Measurements from ENCODE around the gene ADAM23. TPM values are rescaled to one million over a fixed set of nuclear protein-coding genes. Genes with fewer than 3 reads are reported as not detected.

ADAM23 gene
- total and polyA plus RNA-seq, 2 of the 13 experiments (the other 11 are each of a cell fraction or from before 2014, with no cell fraction given): 0.04 TPM; not detected in 1

DNA sequence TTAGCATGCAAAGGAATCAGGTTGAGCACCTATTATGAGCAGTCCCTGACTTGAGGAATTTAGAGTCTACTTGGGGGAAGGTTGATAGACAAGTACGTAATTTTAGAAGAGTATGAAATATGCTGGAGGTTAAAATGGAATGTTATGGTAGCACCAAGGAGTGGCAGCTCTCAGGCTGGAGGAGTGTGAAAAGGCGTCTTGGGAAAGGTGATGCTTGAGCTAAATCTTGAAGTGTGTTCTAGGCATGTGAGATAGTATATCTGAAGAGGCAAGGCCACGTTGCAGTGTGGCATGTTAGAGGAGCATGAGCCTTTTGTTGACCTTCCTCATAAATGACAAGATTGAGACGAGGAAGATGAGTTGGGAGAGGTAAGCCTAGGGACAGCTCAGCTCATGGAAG lies 39.3 kb downstream of the ADAM23 start:
- Histone ChIP-seq H3K9me3 (ENCODE audit: low read length) (no peaks in the 10 kb centered on the region), H2AFZ (ENCODE audit: low read length) (no peak overlapping the region), H3K36me3 (replicated peaks in 1 of 2; ENCODE audit: control insufficient read depth in 1 of 2, insufficient read depth in 2 of 2, low read length in 2 of 2) (no peaks in the 10 kb centered on the region), H4K20me1 (ENCODE audit: insufficient read depth, low read length) (no peaks in the 10 kb centered on the region), H3K27ac (ENCODE audit: extremely low read length, insufficient read depth, low read length) (no peak overlapping the region), H3K79me2 (ENCODE audit: insufficient read depth, low read length) (no peaks in the 10 kb centered on the region), H3K4me1 (ENCODE audit: insufficient read depth, low read length) (no peaks in the 10 kb centered on the region), H3K4me3 (replicated peaks in 1 of 3; ENCODE audit: insufficient read depth in 1 of 3, low read depth in 2 of 3, low read length in 3 of 3) (no peak overlapping the region), H3K9ac (ENCODE audit: insufficient read depth, low read depth, low read length) (no peak overlapping the region), H3K4me2 (ENCODE audit: low read depth, low read length) (no peak overlapping the region), H3K27me3 (ENCODE audit: control insufficient read depth in 1 of 2, insufficient read depth in 2 of 2, low read length in 2 of 2) (0 out of 5 replicates have a peak, but pooled peaks cover 0 to 6% of the 10 kb centered on the region in 2 experiments)
- in situ Hi-C loops (cut with HindIII; ENCODE audit: extremely low pct_ligation_motif_present, low pct_unique_long_range_greater_than_20kb): no loop called here
- 3% methylated on average over 4 of the region's 4 CpGs for WGBS (ENCODE audit: low lambda C conversion rate)
- ATAC-seq: no peak
- intact Hi-C loops (cut with micrococcal nuclease; ENCODE audit: unreplicated experiment): no loop called here
- FAIRE-seq: no peak
- ChIA-PET CTCF (ENCODE audit: low intra/inter-chr PET ratio, low total read pairs) (no interaction called here), POLR2A (no interaction called here)
- no peak for DNase-seq (ENCODE audit: low spot score)
- no peak for TF ChIP-seq BRCA1 (CRISPR knock-in tag; IDR thresholded peaks at IDR 0.05)
- no peak for TF ChIP-seq FOXA3 (CRISPR knock-in tag; IDR thresholded peaks at IDR 0.05)
- no peak for TF ChIP-seq MAFG (CRISPR knock-in tag; IDR thresholded peaks at IDR 0.05)
- TF ChIP-seq SRSF1 (optimal IDR thresholded peaks at IDR 0.05; ENCODE audit: low read depth, low read length): no peak
- TF ChIP-seq ZSCAN21 (CRISPR knock-in tag; IDR thresholded peaks at IDR 0.05; ENCODE audit: borderline replicate concordance): no peak
- no peak for TF ChIP-seq ZNF557 (CRISPR knock-in tag; IDR thresholded peaks at IDR 0.05)
- TF ChIP-seq ZFP36 (IDR thresholded peaks at IDR 0.05; ENCODE audit: borderline replicate concordance, low read depth, low read length, partially characterized antibody): no peak
- no peak for TF ChIP-seq HOXD1 (CRISPR knock-in tag; IDR thresholded peaks at IDR 0.05)
- TF ChIP-seq ZKSCAN8 (CRISPR knock-in tag; IDR thresholded peaks at IDR 0.05; ENCODE audit: borderline replicate concordance): no peak
- TF ChIP-seq, protein P1, sequence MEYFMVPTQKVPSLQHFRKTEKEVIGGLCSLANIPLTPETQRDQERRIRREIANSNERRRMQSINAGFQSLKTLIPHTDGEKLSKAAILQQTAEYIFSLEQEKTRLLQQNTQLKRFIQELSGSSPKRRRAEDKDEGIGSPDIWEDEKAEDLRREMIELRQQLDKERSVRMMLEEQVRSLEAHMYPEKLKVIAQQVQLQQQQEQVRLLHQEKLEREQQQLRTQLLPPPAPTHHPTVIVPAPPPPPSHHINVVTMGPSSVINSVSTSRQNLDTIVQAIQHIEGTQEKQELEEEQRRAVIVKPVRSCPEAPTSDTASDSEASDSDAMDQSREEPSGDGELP (IDR thresholded peaks at IDR 0.05; ENCODE audit: borderline replicate concordance, low read depth): no peak
- TF ChIP-seq GZF1 (CRISPR knock-in tag; IDR thresholded peaks at IDR 0.05): no peak
- no peak for TF ChIP-seq ZSCAN12 (CRISPR knock-in tag; IDR thresholded peaks at IDR 0.05)
- no TSS peak for BruUV-seq (replicated peaks)

Data from HepG2 (cell line).